GM12878 (cell line): ENCODE data around the gene NELL1. TPM values are rescaled to one million over a fixed set of nuclear protein-coding genes. Genes with fewer than 3 reads are reported as not detected.

Experiments used
- ATAC-seq: fragments of 200-7000 bp; cut with Tn5 transposase; 3 replicates; pipeline ENCODE4 v1.9.1; 2020; ENCODE audit warnings: mild to moderate bottlenecking, moderate library complexity
- BruUV-seq: library from RNA; stranded (reverse); fragments of 400-500 nt; replicated peaks from 2 replicates; lab custom pipeline; 2021; lab: Mats Ljungman, UMichigan
- CTCF ChIA-PET: fragments of 300-600 bp; sonication (Branson Sonifier 250); formaldehyde crosslinking; extraction: SDS; loops from one replicate; lab custom pipeline; 2021; ENCODE audit warnings: inconsistent platforms; lab: Yijun Ruan, JAX
- POLR2A ChIA-PET: fragments of 350-600 bp; formaldehyde crosslinking; extraction: SDS; loops from one replicate; lab custom pipeline; 2021; ENCODE audit warnings: inconsistent platforms; lab: Charles Lee
- RAD21 ChIA-PET: fragments of 300-600 bp; sonication (Branson Sonifier 250); formaldehyde crosslinking; loops from one replicate; lab custom pipeline; 2023; ENCODE audit warnings: antibody characterized with exemption; ENCODE audit not compliant: unreplicated experiment; lab: Charles Lee
- SMC1A ChIA-PET: fragments of 300-600 bp; sonication (Branson Sonifier 250); formaldehyde crosslinking; loops from one replicate; lab custom pipeline; 2023; ENCODE audit not compliant: unreplicated experiment, uncharacterized antibody; lab: Charles Lee
- DNase-seq: peaks from one replicate; pipeline ENCODE4 v3.0.0-alpha.2; 2011; ENCODE audit warnings: low read depth, low spot score
- FAIRE-seq: peaks from 3 replicates; lab custom pipeline; 2011; peaks lifted over from hg19 to GRCh38; lab: Jason Lieb, UNC
- H2AFZ ChIP-seq: 2 replicates; pipeline ENCODE4 v1.6.0; 2011; ENCODE audit warnings: low read depth, low read length, control low read depth; ENCODE audit not compliant: control insufficient read depth
- H3K27ac ChIP-seq: 2 replicates; pipeline ENCODE4 v1.5.1; 2011; ENCODE audit warnings: control low read depth; ENCODE audit not compliant: control insufficient read depth, insufficient read depth
- H3K27me3 ChIP-seq, 2 experiments: replicated peaks in 1 of 2; 2 replicates each; pipeline versions ENCODE4 v1.6.0 to v1.6.1; 2011; ENCODE audit warnings: low read length in 1 of 2; ENCODE audit not compliant: control insufficient read depth in 2 of 2, insufficient read depth in 2 of 2
- H3K36me3 ChIP-seq, 2 experiments: 2 replicates each; pipeline ENCODE4 v1.5.1; 2011; ENCODE audit warnings: low read length in 1 of 2; ENCODE audit not compliant: control insufficient read depth in 2 of 2, insufficient read depth in 2 of 2
- H3K4me1 ChIP-seq: 2 replicates; pipeline ENCODE4 v1.6.1; 2011; ENCODE audit warnings: mild to moderate bottlenecking, low read length, moderate library complexity, mixed read lengths; ENCODE audit not compliant: control insufficient read depth, insufficient read depth
- H3K4me2 ChIP-seq: 2 replicates; pipeline ENCODE4 v1.6.0; 2011; ENCODE audit warnings: control low read depth; ENCODE audit not compliant: control insufficient read depth, insufficient read depth
- H3K4me3 ChIP-seq: fragments of 200-600 bp; sonication (generic); 2 replicates; pipeline ENCODE4 v1.5.1; 2016
- H3K79me2 ChIP-seq: 2 replicates; pipeline ENCODE4 v1.6.0; 2011; ENCODE audit warnings: low read length; ENCODE audit not compliant: control insufficient read depth, insufficient read depth
- H3K9ac ChIP-seq: 2 replicates; pipeline ENCODE4 v1.8.0; 2011; ENCODE audit warnings: low read length, control low read depth, mixed read lengths; ENCODE audit not compliant: control insufficient read depth, insufficient read depth
- H3K9me3 ChIP-seq: replicated peaks from 3 replicates; pipeline ENCODE4 v1.5.1; 2011; ENCODE audit warnings: mild to moderate bottlenecking, low read length; ENCODE audit not compliant: control insufficient read depth, insufficient read depth
- H4K20me1 ChIP-seq: 2 replicates; pipeline ENCODE4 v1.6.0; 2011; ENCODE audit not compliant: control insufficient read depth, insufficient read depth
- CHD2 ChIP-seq: IDR thresholded peaks from 2 replicates; pipeline ENCODE4 v1.6.1; 2011; ENCODE audit warnings: low read depth, low read length, improper control_type of control experiment, borderline replicate concordance
- DPF2 ChIP-seq: fragments of 450-650 bp; IDR thresholded peaks from 2 replicates; pipeline ENCODE4 v1.6.1; 2017; ENCODE audit warnings: mild to moderate bottlenecking
- ESRRA ChIP-seq: IDR thresholded peaks from 2 replicates; pipeline ENCODE4 v1.6.1; 2012; ENCODE audit warnings: mild to moderate bottlenecking, low read length, improper control_type of control experiment
- ETV6 ChIP-seq, 2 experiments: fragments of 450-650 bp in 1 of 2; IDR thresholded peaks in 1 of 2; conservative IDR thresholded peaks in 1 of 2; 2 replicates each; pipeline ENCODE4 v1.6.1; 2014; ENCODE audit warnings: antibody characterized with exemption in 1 of 2, borderline replicate concordance in 1 of 2, low read depth in 1 of 2, mild to moderate bottlenecking in 1 of 2, moderate library complexity in 1 of 2
- FOS ChIP-seq: IDR thresholded peaks from 3 replicates; pipeline ENCODE4 v1.6.1; 2011; ENCODE audit warnings: borderline replicate concordance; ENCODE audit not compliant: insufficient read length; ENCODE audit errors: extremely low read depth
- GABPA ChIP-seq: IDR thresholded peaks from 2 replicates; pipeline ENCODE4 v1.6.1; 2014; ENCODE audit warnings: antibody characterized with exemption, low read depth, mild to moderate bottlenecking, inconsistent platforms
- GATAD2B ChIP-seq: fragments of 450-650 bp; conservative IDR thresholded peaks from 2 replicates; pipeline ENCODE4 v1.6.1; 2017; ENCODE audit warnings: low read depth, mild to moderate bottlenecking, moderate library complexity
- MTA3 ChIP-seq: IDR thresholded peaks from 2 replicates; pipeline ENCODE4 v1.6.1; 2012; ENCODE audit warnings: low read length, inconsistent platforms, borderline replicate concordance
- POLR2AphosphoS2 ChIP-seq: IDR thresholded peaks from 2 replicates; pipeline ENCODE4 v1.6.1; 2011; ENCODE audit warnings: low read depth, mild to moderate bottlenecking, low read length, improper control_type of control experiment, moderate library complexity
- RAD21 ChIP-seq: IDR thresholded peaks from 2 replicates; pipeline ENCODE4 v1.6.1; 2011; ENCODE audit warnings: mild to moderate bottlenecking, low read depth, low read length, moderate library complexity; ENCODE audit not compliant: insufficient read depth
- RAD51 ChIP-seq: fragments of 450-650 bp; IDR thresholded peaks from 2 replicates; pipeline ENCODE4 v1.6.1; 2016; ENCODE audit warnings: moderate library complexity, mild to moderate bottlenecking, inconsistent platforms
- RELA ChIP-seq: fragments of 450-650 bp; IDR thresholded peaks from 2 replicates; pipeline ENCODE4 v1.8.0; 2014; ENCODE audit warnings: borderline replicate concordance; ENCODE audit not compliant: partially characterized antibody
- RUNX3 ChIP-seq: IDR thresholded peaks from 2 replicates; pipeline ENCODE4 v1.6.1; 2012; ENCODE audit warnings: low read length, inconsistent platforms
- SMC3 ChIP-seq: IDR thresholded peaks from 2 replicates; pipeline ENCODE4 v1.6.1; 2011; ENCODE audit warnings: low read length, improper control_type of control experiment, borderline replicate concordance
- TCF7 ChIP-seq: IDR thresholded peaks from 2 replicates; pipeline ENCODE4 v1.6.1; 2014; ENCODE audit warnings: antibody characterized with exemption, borderline replicate concordance
- WRNIP1 ChIP-seq: IDR thresholded peaks from 2 replicates; pipeline ENCODE4 v1.6.1; 2011; ENCODE audit warnings: low read depth, low read length, improper control_type of control experiment, borderline replicate concordance
- YY1 ChIP-seq: IDR thresholded peaks from 2 replicates; pipeline ENCODE4 v1.6.1; 2011; ENCODE audit warnings: low read depth, mild to moderate bottlenecking, low read length
- WGBS: methylation state at CpG from one replicate; pipeline ENCODE4 v1.1.6; 2016; ENCODE audit warnings: low lambda C conversion rate; ENCODE audit not compliant: insufficient replicate concordance, insufficient coverage; ENCODE audit errors: missing lambda C conversion rate; 5-methylcytosine and 5-hydroxymethylcytosine counted together
- in situ Hi-C: fragments of 300-500 bp; cut with MboI; formaldehyde crosslinking; loops from 9 replicates; pipeline ENCODE4 v1.14.3; 2018; ENCODE audit warnings: mixed read lengths
- intact Hi-C: fragments of 100-400 bp; cut with micrococcal nuclease; formaldehyde crosslinking; loops from one replicate; pipeline ENCODE4 v1.14.2; 2022; ENCODE audit not compliant: unreplicated experiment
- polyA plus RNA-seq, 11 experiments: library from polyadenylated mRNA; depleted of rRNA in 4 of 11; unstranded in 6 of 11; stranded (reverse) in 5 of 11; fragments of >200 nt; fragmentation: Nextera tagmentation in 4 of 11; fragmentation: Illumina TruSeq in 1 of 11; extraction: Ambion mirVana in 4 of 11; extraction: Trizol in 1 of 11; gene quantifications; 1 replicate in 1 of 11; 2 replicates in 10 of 11; pipeline versions ENCODE4 v1.2.1 to v1.2.3, GENCODE V29; 2011 to 2016; ENCODE audit warnings: inconsistent platforms in 2 of 11, missing spikeins in 2 of 11, low read depth in 1 of 11
- total RNA-seq, 4 experiments: library from RNA; depleted of rRNA in 3 of 4; stranded (reverse); fragments of >200 nt in 3 of 4; fragmentation: Illumina TruSeq in 1 of 4; extraction: Trizol in 1 of 4; gene quantifications; 2 replicates each; pipeline versions ENCODE4 v1.2.1 to v1.2.3, GENCODE V29; 2013 to 2021
- TF ChIP-seq, protein P1 (sequence below): IDR thresholded peaks from 2 replicates; pipeline ENCODE4 v1.6.1; 2012; ENCODE audit warnings: low read length, inconsistent platforms
- TF ChIP-seq, protein P2 (sequence below): IDR thresholded peaks from 2 replicates; pipeline ENCODE4 v1.6.1; 2012; ENCODE audit warnings: low read depth, low read length, improper control_type of control experiment

The NELL1 gene
- total and polyA plus RNA-seq, 10 of the 15 experiments (the other 5 are each of a cell fraction or from before 2014, with no cell fraction given), result 0.02 to 0.12 TPM; not detected in 8

GRCh38 chr11:20647976-20648565, 21.3 kb upstream of the NELL1 start:
- no TSS peak for BruUV-seq
- no peaks in the 10 kb centered on the region for H3K4me1 ChIP-seq
- H3K27me3 ChIP-seq, result no peaks in the 10 kb centered on the region; a peak in 1 of 4 replicates
- H4K20me1 ChIP-seq, result no peaks in the 10 kb centered on the region
- WGBS, result 25% methylated on average over 4 of the region's 4 CpGs
- intact Hi-C loops (loop anchor here (1.0 to 5.0 kb wide), 5 partner anchors 25 to 1659 kb away; no protein-coding TSS in a partner anchor), in situ Hi-C loops (loop anchor here (5.0 to 10.0 kb wide), 3 partner anchors 864 to 1657 kb away; no protein-coding TSS in a partner anchor)
- no peak overlapping the region for H3K4me2 ChIP-seq
- DNase-seq (peak; percentile 12), FAIRE-seq (peak; percentile 94), ATAC-seq (peak; percentile 74)
- H3K36me3 ChIP-seq, result no peaks in the 10 kb centered on the region
- H3K27ac ChIP-seq, result no peak overlapping the region
- no peak overlapping the region for H3K9ac ChIP-seq
- H3K79me2 ChIP-seq, result no peaks in the 10 kb centered on the region
- RAD21 ChIA-PET, result interaction anchor here (0.7 to 1.5 kb wide), 3 partner anchors 9 to 864 kb away, joined by 3 to 6 read pairs (median 3); no protein-coding TSS in a partner anchor
- POLR2A ChIA-PET, result no interaction called here
- H2AFZ ChIP-seq, result no peak overlapping the region
- CTCF ChIA-PET, result interaction anchor here (0.6 to 7.3 kb wide), 12 partner anchors 9 to 867 kb away, joined by 3 to 46 read pairs (median 4); no protein-coding TSS in a partner anchor
- no peaks in the 10 kb centered on the region for H3K9me3 ChIP-seq
- no peak overlapping the region for H3K4me3 ChIP-seq
- SMC1A ChIA-PET, result interaction anchor here (2.2 kb wide), 1 partner anchor 864 kb away, joined by 7 read pairs; no protein-coding TSS in a partner anchor
- TF ChIP-seq TCF7, result no peak
- no peak for TF ChIP-seq DPF2
- no peak for TF ChIP-seq GABPA
- TF ChIP-seq, protein P1, sequence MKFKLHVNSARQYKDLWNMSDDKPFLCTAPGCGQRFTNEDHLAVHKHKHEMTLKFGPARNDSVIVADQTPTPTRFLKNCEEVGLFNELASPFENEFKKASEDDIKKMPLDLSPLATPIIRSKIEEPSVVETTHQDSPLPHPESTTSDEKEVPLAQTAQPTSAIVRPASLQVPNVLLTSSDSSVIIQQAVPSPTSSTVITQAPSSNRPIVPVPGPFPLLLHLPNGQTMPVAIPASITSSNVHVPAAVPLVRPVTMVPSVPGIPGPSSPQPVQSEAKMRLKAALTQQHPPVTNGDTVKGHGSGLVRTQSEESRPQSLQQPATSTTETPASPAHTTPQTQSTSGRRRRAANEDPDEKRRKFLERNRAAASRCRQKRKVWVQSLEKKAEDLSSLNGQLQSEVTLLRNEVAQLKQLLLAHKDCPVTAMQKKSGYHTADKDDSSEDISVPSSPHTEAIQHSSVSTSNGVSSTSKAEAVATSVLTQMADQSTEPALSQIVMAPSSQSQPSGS, result no peak
- TF ChIP-seq POLR2AphosphoS2, result no peak
- peak; percentile 62; the same call in 1 of the 2 replicates for TF ChIP-seq SMC3
- no peak for TF ChIP-seq RAD51
- TF ChIP-seq YY1, result 0 out of 2 replicates have a peak, but pooled peaks have one; percentile 23
- TF ChIP-seq MTA3, result no peak
- TF ChIP-seq FOS, result no peak
- TF ChIP-seq ETV6 (conservative IDR thresholded peaks at IDR 0.05 in 1 of 2, IDR thresholded peaks at IDR 0.05 in 1 of 2; ENCODE audit: borderline replicate concordance in 1 of 2, low read depth in 1 of 2), result no peak
- TF ChIP-seq, protein P2, sequence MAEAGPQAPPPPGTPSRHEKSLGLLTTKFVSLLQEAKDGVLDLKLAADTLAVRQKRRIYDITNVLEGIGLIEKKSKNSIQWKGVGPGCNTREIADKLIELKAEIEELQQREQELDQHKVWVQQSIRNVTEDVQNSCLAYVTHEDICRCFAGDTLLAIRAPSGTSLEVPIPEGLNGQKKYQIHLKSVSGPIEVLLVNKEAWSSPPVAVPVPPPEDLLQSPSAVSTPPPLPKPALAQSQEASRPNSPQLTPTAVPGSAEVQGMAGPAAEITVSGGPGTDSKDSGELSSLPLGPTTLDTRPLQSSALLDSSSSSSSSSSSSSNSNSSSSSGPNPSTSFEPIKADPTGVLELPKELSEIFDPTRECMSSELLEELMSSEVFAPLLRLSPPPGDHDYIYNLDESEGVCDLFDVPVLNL, result no peak
- no peak for TF ChIP-seq WRNIP1
- no peak for TF ChIP-seq ESRRA
- no peak for TF ChIP-seq RELA
- no peak for TF ChIP-seq GATAD2B
- no peak; the same call in 1 of the 2 replicates for TF ChIP-seq RUNX3
- peak; percentile 79 for TF ChIP-seq RAD21
- TF ChIP-seq CHD2, result no peak
